Uterus (tissue), 4 donors: ENCODE data around the gene IL31. TPM values are rescaled to one million over a fixed set of nuclear protein-coding genes. Genes with fewer than 3 reads are reported as not detected.

Source experiments
- DNase-seq, 2 donors: peaks; one replicate each; pipeline ENCODE4 v3.0.0-alpha.2; 2019 to 2020
- H3K27ac ChIP-seq, 2 donors: fragments of 200-600 bp; sonication (generic); 1 replicate in 1 of 2; 2 replicates in 1 of 2; pipeline ENCODE4 v1.5.1; 2016 to 2018
- H3K27me3 ChIP-seq, 2 donors: fragments of 200-600 bp; sonication (generic); one replicate each; pipeline ENCODE4 v1.5.1; 2018 to 2019; ENCODE audit warnings: control low read depth in 1 of 2
- H3K36me3 ChIP-seq, 2 donors: fragments of 200-600 bp; sonication (generic); one replicate each; pipeline ENCODE4 v1.5.1; 2019; ENCODE audit warnings: control low read depth in 1 of 2
- H3K4me1 ChIP-seq, 2 donors: fragments of 200-600 bp; sonication (generic); one replicate each; pipeline ENCODE4 v1.5.1; 2018 to 2019; ENCODE audit warnings: control low read depth in 1 of 2
- H3K4me3 ChIP-seq, 2 donors: fragments of 200-600 bp; sonication (generic); 1 replicate in 1 of 2; 2 replicates in 1 of 2; pipeline ENCODE4 v1.5.1; 2018 to 2019; ENCODE audit warnings: mild to moderate bottlenecking in 1 of 2
- H3K9me3 ChIP-seq, 2 donors: fragments of 200-600 bp; sonication (generic); one replicate each; pipeline ENCODE4 v1.5.1; 2019; ENCODE audit warnings: control low read depth in 1 of 2
- CTCF ChIP-seq, 4 experiments: fragments of 200-600 bp in 2 of 4; fragments of 450-650 bp in 2 of 4; sonication (generic) in 2 of 4; IDR thresholded peaks; one replicate each; pipeline ENCODE4 v1.5.1; 2016 to 2019; ENCODE audit warnings: antibody characterized with exemption in 4 of 4, mild to moderate bottlenecking in 2 of 4, moderate library complexity in 1 of 4
- POLR2A ChIP-seq, 2 donors: fragments of 450-650 bp; IDR thresholded peaks; one replicate each; pipeline ENCODE4 v1.6.1; 2016; ENCODE audit warnings: antibody characterized with exemption in 2 of 2, mild to moderate bottlenecking in 1 of 2, moderate library complexity in 1 of 2
- intact Hi-C: fragments of 100-400 bp; cut with DNase I; formaldehyde crosslinking; loops from one replicate; pipeline ENCODE4 v1.15.1; 2023; ENCODE audit warnings: low total_unique reads
- total RNA-seq, 4 donors: library from RNA; depleted of rRNA in 3 of 4; stranded (reverse); fragments of >200 nt in 3 of 4; gene quantifications; one replicate each; pipeline versions ENCODE4 v1.1.0 to v1.2.4, GENCODE V29; 2014 to 2023
- donor health status: DM: yes; HTN: yes; CAD: no.

The IL31 gene
- total RNA-seq, 4 donors from 2014 or later: not detected

GRCh38 chr12:122199484-122200355 lies 25.7 kb upstream of the IL31 start:
- intact Hi-C loops: no loop called here
- peaks cover 11 to 22% of the 10 kb centered on the region in 2 donors for H3K27me3 ChIP-seq

GRCh38 chr12:122197612-122197966 lies 23.6 kb upstream of the IL31 start:
- Histone ChIP-seq H3K27me3 (peaks cover 7 to 8% of the 10 kb centered on the region in 2 donors), H3K4me3 (no peak overlapping the region), H3K4me1 (no peaks in the 10 kb centered on the region), H3K36me3 (no peaks in the 10 kb centered on the region), H3K27ac (no peak overlapping the region), H3K9me3 (no peaks in the 10 kb centered on the region)
- no peak for TF ChIP-seq CTCF (IDR thresholded peaks at IDR 0.05)
- no peak for TF ChIP-seq POLR2A (IDR thresholded peaks at IDR 0.05)
- DNase-seq: no peak
- intact Hi-C loops: no loop called here

More at GRCh38 chr12:122199484-122200355, 25.7 kb upstream of the IL31 start:
- no peaks in the 10 kb centered on the region for H3K9me3 ChIP-seq
- no peaks in the 10 kb centered on the region for H3K36me3 ChIP-seq
- no peak for DNase-seq
- TF ChIP-seq POLR2A (IDR thresholded peaks at IDR 0.05) (no peak), CTCF (IDR thresholded peaks at IDR 0.05) (no peak)
- no peak overlapping the region for H3K27ac ChIP-seq
- peaks cover 0 to 12% of the 10 kb centered on the region in 2 donors for H3K4me1 ChIP-seq
- no peak overlapping the region for H3K4me3 ChIP-seq

GRCh38 chr12:122195405-122195804 lies 21.4 kb upstream of the IL31 start:
- Histone ChIP-seq H3K9me3 (no peaks in the 10 kb centered on the region), H3K4me1 (no peaks in the 10 kb centered on the region), H3K4me3 (no peak overlapping the region), H3K36me3 (no peaks in the 10 kb centered on the region), H3K27me3 (no peaks in the 10 kb centered on the region), H3K27ac (no peak overlapping the region)
- intact Hi-C loops: no loop called here
- DNase-seq: no peak
- TF ChIP-seq POLR2A (IDR thresholded peaks at IDR 0.05) (no peak), CTCF (IDR thresholded peaks at IDR 0.05) (no peak)

GRCh38 chr12:122194804-122195203 lies 20.8 kb upstream of the IL31 start:
- Histone ChIP-seq H3K27me3 (no peaks in the 10 kb centered on the region), H3K4me3 (no peak overlapping the region), H3K27ac (no peak overlapping the region), H3K9me3 (no peaks in the 10 kb centered on the region), H3K4me1 (no peaks in the 10 kb centered on the region), H3K36me3 (no peaks in the 10 kb centered on the region)
- intact Hi-C loops: no loop called here
- no peak for DNase-seq
- TF ChIP-seq CTCF (IDR thresholded peaks at IDR 0.05) (no peak), POLR2A (IDR thresholded peaks at IDR 0.05) (no peak)

GRCh38 chr12:122192441-122192840 lies 18.4 kb upstream of the IL31 start:
- Histone ChIP-seq H3K27ac (no peak overlapping the region), H3K27me3 (no peaks in the 10 kb centered on the region), H3K9me3 (no peaks in the 10 kb centered on the region), H3K4me1 (no peaks in the 10 kb centered on the region), H3K4me3 (no peak overlapping the region), H3K36me3 (no peaks in the 10 kb centered on the region)
- intact Hi-C loops: no loop called here
- no peak for DNase-seq
- no peak for TF ChIP-seq CTCF (IDR thresholded peaks at IDR 0.05)
- no peak for TF ChIP-seq POLR2A (IDR thresholded peaks at IDR 0.05)
